Measurements from ENCODE around the gene SORCS2.
"Not testable (repeated sequence)": the region's sequence is repeated elsewhere in the genome, so short reads cannot be mapped to it uniquely, and the experiment has no call there.

The SORCS2 gene

GRCh38 chr4:7160439-7160838 is 31.9 kb upstream of the SORCS2 start:
- peak; percentile 43 for DNase-seq

- DNase-seq, result peak; percentile 17
These were observed 31.3 kb upstream of the SORCS2 start for GRCh38 chr4:7160951-7161440.

- peak; percentile 21 for DNase-seq
These were observed 30.6 kb upstream of the SORCS2 start for GRCh38 chr4:7161721-7162214.

GRCh38 chr4:7165056-7165873 is 27.1 kb upstream of the SORCS2 start:
- not testable (repeated sequence) for DNase-seq

GRCh38 chr4:7165874-7166201 is 26.5 kb upstream of the SORCS2 start:
- DNase-seq, result peak; percentile 0

- DNase-seq, result no peak
These were observed 26.1 kb upstream of the SORCS2 start for GRCh38 chr4:7166237-7166636.

GRCh38 chr4:7166981-7167700 is 25.2 kb upstream of the SORCS2 start:
- DNase-seq, result peak; percentile 32

- no peak for DNase-seq
These were observed 24.6 kb upstream of the SORCS2 start for GRCh38 chr4:7167706-7168105.

- no peak for DNase-seq
These were observed 24.2 kb upstream of the SORCS2 start for GRCh38 chr4:7168106-7168505.

GRCh38 chr4:7169134-7169533 is 23.2 kb upstream of the SORCS2 start:
- no peak for DNase-seq

GRCh38 chr4:7170012-7170411 is 22.3 kb upstream of the SORCS2 start:
- DNase-seq, result peak; percentile 1

GRCh38 chr4:7171191-7171900 is 21.0 kb upstream of the SORCS2 start:
- DNase-seq, result peak; percentile 1

- no peak for DNase-seq
These were observed 19.8 kb upstream of the SORCS2 start for GRCh38 chr4:7172508-7172907.

- no peak for DNase-seq
These were observed 19.4 kb upstream of the SORCS2 start for GRCh38 chr4:7172946-7173345.

- no peak for DNase-seq
These were observed 18.4 kb upstream of the SORCS2 start for GRCh38 chr4:7173841-7174449.

GRCh38 chr4:7179158-7179557 is 13.2 kb upstream of the SORCS2 start:
- no peak for DNase-seq

GRCh38 chr4:7180938-7181337 is 11.4 kb upstream of the SORCS2 start:
- peak; percentile 21 for DNase-seq

- DNase-seq, result no peak
These were observed 9.7 kb upstream of the SORCS2 start for GRCh38 chr4:7182616-7183015.

- DNase-seq, result no peak
These were observed 9.2 kb upstream of the SORCS2 start for GRCh38 chr4:7183161-7183560.

- peak; percentile 1 for DNase-seq
These were observed 8.4 kb upstream of the SORCS2 start for GRCh38 chr4:7183780-7184460.

GRCh38 chr4:7185487-7186030 is 6.8 kb upstream of the SORCS2 start:
- DNase-seq, result peak; percentile 0

- DNase-seq, result peak; percentile 5
These were observed 6.3 kb upstream of the SORCS2 start for GRCh38 chr4:7186031-7186430.
